Measurements from ENCODE around the gene FOXS1. TPM values are rescaled to one million over a fixed set of nuclear protein-coding genes. Genes with fewer than 3 reads are reported as not detected.

The FOXS1 gene
- total and polyA plus RNA-seq, 4 donors: 1.4 to 3.2 (median 2.5) TPM

DNA sequence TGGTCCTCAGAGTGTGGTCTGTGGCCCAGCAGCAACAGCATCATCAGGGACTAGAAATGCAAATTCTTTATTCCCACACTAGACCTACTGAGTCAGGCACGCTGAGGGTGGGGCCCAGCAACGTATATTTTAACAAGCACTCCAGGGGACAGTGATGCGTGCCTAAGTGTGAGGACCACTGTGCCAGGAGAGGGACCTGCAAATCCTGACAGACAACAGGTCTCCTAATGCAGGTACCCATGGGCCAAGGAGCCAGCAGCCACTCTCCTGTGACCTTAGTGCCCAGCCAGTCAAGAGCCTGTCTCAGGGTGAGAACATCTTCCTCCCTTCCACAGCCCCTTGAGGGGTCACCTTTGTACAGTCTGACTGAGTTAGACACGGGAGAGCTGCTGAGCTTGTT, 34.2 kb downstream of the FOXS1 start:
- Histone ChIP-seq H3K9ac (ENCODE audit: insufficient read depth in 1 of 2, low read length in 2 of 2) (no peak overlapping the region), H3K27me3 (ENCODE audit: control insufficient read depth in 3 of 3, insufficient read depth in 3 of 3, low read length in 2 of 3) (no peaks in the 10 kb centered on the region), H3K4me1 (ENCODE audit: control insufficient read depth in 5 of 5, insufficient read depth in 5 of 5, low read length in 5 of 5) (peaks cover 0 to 26% (median 8%) of the 10 kb centered on the region in 5 donors), H3K9me3 (ENCODE audit: control insufficient read depth in 4 of 4, insufficient read depth in 3 of 4, low read length in 3 of 4) (no peaks in the 10 kb centered on the region), H3K36me3 (ENCODE audit: control insufficient read depth in 4 of 4, insufficient read depth in 4 of 4, low read length in 4 of 4) (peaks cover 0 to 4% (median 1%) of the 10 kb centered on the region in 4 donors), H3K4me3 (no peak overlapping the region), H3K27ac (ENCODE audit: low read depth in 1 of 2, low read length in 1 of 2) (no peak overlapping the region)
- no peak for DNase-seq
- ATAC-seq (ENCODE audit: insufficient read depth, low FRiP score): no peak
- TF ChIP-seq CTCF (IDR thresholded peaks at IDR 0.05; ENCODE audit: control extremely low read depth, extremely low read depth): no peak
- WGBS, 2 donors: 90 to 97% methylated on average over 4 of the region's 4 CpGs

GRCh38 chr20:31809661-31810060, 35.7 kb downstream of the FOXS1 start:
- H3K4me3 ChIP-seq: no peak overlapping the region
- ATAC-seq (ENCODE audit: insufficient read depth, low FRiP score) (no peak), DNase-seq (no peak)
- no peak for TF ChIP-seq CTCF (IDR thresholded peaks at IDR 0.05; ENCODE audit: control extremely low read depth, extremely low read depth)
- H3K9me3 ChIP-seq (ENCODE audit: control insufficient read depth in 4 of 4, insufficient read depth in 3 of 4, low read length in 3 of 4): no peaks in the 10 kb centered on the region
- peaks cover 0 to 15% (median 5%) of the 10 kb centered on the region in 5 donors for H3K4me1 ChIP-seq (ENCODE audit: control insufficient read depth in 5 of 5, insufficient read depth in 5 of 5, low read length in 5 of 5)
- no peaks in the 10 kb centered on the region for H3K27me3 ChIP-seq (ENCODE audit: control insufficient read depth in 3 of 3, insufficient read depth in 3 of 3, low read length in 2 of 3)
- H3K27ac ChIP-seq (ENCODE audit: low read depth in 1 of 2, low read length in 1 of 2): no peak overlapping the region
- H3K9ac ChIP-seq (ENCODE audit: insufficient read depth in 1 of 2, low read length in 2 of 2): no peak overlapping the region
- 82 to 88% methylated on average over 3 of the region's 3 CpGs for WGBS, 2 donors
- peaks cover 0 to 7% (median 3%) of the 10 kb centered on the region in 4 donors for H3K36me3 ChIP-seq (ENCODE audit: control insufficient read depth in 4 of 4, insufficient read depth in 4 of 4, low read length in 4 of 4)

GRCh38 chr20:31808481-31808880, 36.9 kb downstream of the FOXS1 start:
- Histone ChIP-seq H3K9ac (ENCODE audit: insufficient read depth in 1 of 2, low read length in 2 of 2) (no peak overlapping the region), H3K27ac (ENCODE audit: low read depth in 1 of 2, low read length in 1 of 2) (no peak overlapping the region), H3K36me3 (ENCODE audit: control insufficient read depth in 4 of 4, insufficient read depth in 4 of 4, low read length in 4 of 4) (peaks cover 0 to 7% (median 4%) of the 10 kb centered on the region in 4 donors), H3K4me1 (ENCODE audit: control insufficient read depth in 5 of 5, insufficient read depth in 5 of 5, low read length in 5 of 5) (peaks cover 0 to 11% (median 5%) of the 10 kb centered on the region in 5 donors), H3K4me3 (no peak overlapping the region), H3K9me3 (ENCODE audit: control insufficient read depth in 4 of 4, insufficient read depth in 3 of 4, low read length in 3 of 4) (no peaks in the 10 kb centered on the region), H3K27me3 (ENCODE audit: control insufficient read depth in 3 of 3, insufficient read depth in 3 of 3, low read length in 2 of 3) (no peaks in the 10 kb centered on the region)
- ATAC-seq (ENCODE audit: insufficient read depth, low FRiP score): no peak
- 86 to 97% methylated on average over 3 of the region's 3 CpGs for WGBS, 2 donors
- no peak for TF ChIP-seq CTCF (IDR thresholded peaks at IDR 0.05; ENCODE audit: control extremely low read depth, extremely low read depth)
- no peak for DNase-seq

Data from lung (tissue), 12 donors.